Chondrocyte (in vitro differentiated cells): ENCODE measurements around the gene KLK3. TPM values are rescaled to one million over a fixed set of nuclear protein-coding genes. Genes with fewer than 3 reads are reported as not detected.

Experiments used
- DNase-seq: peaks from one replicate; pipeline ENCODE4 v3.0.0; 2021; ENCODE audit warnings: mixed read lengths, low spot score
- H3K27ac Mint-ChIP-seq: one replicate; pipeline ENCODE4 v1.8.0; 2021; ENCODE audit warnings: mild to moderate bottlenecking, moderate library complexity, mixed read lengths; ENCODE audit not compliant: unreplicated experiment
- H3K27me3 Mint-ChIP-seq: 2 replicates; pipeline ENCODE4 v1.8.0; 2021; ENCODE audit warnings: low read depth, mixed read lengths
- H3K36me3 Mint-ChIP-seq: 2 replicates; pipeline ENCODE4 v1.8.0; 2021; ENCODE audit warnings: low read depth, mixed read lengths
- H3K4me1 Mint-ChIP-seq: 2 replicates; pipeline ENCODE4 v1.8.0; 2021; ENCODE audit warnings: low read depth, mild to moderate bottlenecking, mixed read lengths
- H3K4me3 Mint-ChIP-seq: one replicate; pipeline ENCODE4 v1.8.0; 2021; ENCODE audit warnings: mild to moderate bottlenecking, moderate library complexity, mixed read lengths; ENCODE audit not compliant: unreplicated experiment
- H3K9me3 Mint-ChIP-seq: 2 replicates; pipeline ENCODE4 v1.8.0; 2021; ENCODE audit warnings: low read depth, mixed read lengths
- CTCF ChIP-seq: fragments of 200-600 bp; sonication (generic); IDR thresholded peaks from 2 replicates; pipeline ENCODE4 v1.5.0; 2021; ENCODE audit warnings: antibody characterized with exemption, mild to moderate bottlenecking, moderate library complexity
- total RNA-seq: library from RNA; stranded (reverse); gene quantifications from 3 replicates; pipeline ENCODE4 v1.2.1, GENCODE V29; 2021

KLK3 gene
- total RNA-seq, 1 donor from 2014 or later = not detected

GRCh38 chr19:50876456-50876855 is 21.7 kb downstream of the KLK3 start:
- Mint-ChIP-seq H3K4me1 (no peaks in the 10 kb centered on the region), H3K27me3 (peaks cover 17% of the 10 kb centered on the region), H3K9me3 (no peaks in the 10 kb centered on the region), H3K36me3 (no peaks in the 10 kb centered on the region), H3K4me3 (no peak overlapping the region), H3K27ac (no peak overlapping the region)
- no peak for TF ChIP-seq CTCF
- DNase-seq = no peak

- no peak for TF ChIP-seq CTCF
- DNase-seq = no peak
- Mint-ChIP-seq H3K4me1 (no peaks in the 10 kb centered on the region), H3K36me3 (no peaks in the 10 kb centered on the region), H3K27ac (no peak overlapping the region), H3K27me3 (peaks cover 16% of the 10 kb centered on the region), H3K4me3 (no peak overlapping the region), H3K9me3 (no peaks in the 10 kb centered on the region)
Observed at GRCh38 chr19:50877338-50877737, 22.6 kb downstream of the KLK3 start.

GRCh38 chr19:50878851-50879250 is 24.1 kb downstream of the KLK3 start:
- H3K4me1 Mint-ChIP-seq = no peaks in the 10 kb centered on the region
- H3K27ac Mint-ChIP-seq = no peak overlapping the region
- H3K9me3 Mint-ChIP-seq = no peaks in the 10 kb centered on the region
- no peak for DNase-seq
- TF ChIP-seq CTCF = no peak
- peaks cover 13% of the 10 kb centered on the region for H3K27me3 Mint-ChIP-seq
- no peak overlapping the region for H3K4me3 Mint-ChIP-seq
- H3K36me3 Mint-ChIP-seq = no peaks in the 10 kb centered on the region

GRCh38 chr19:50880241-50880640 is 25.5 kb downstream of the KLK3 start:
- Mint-ChIP-seq H3K4me3 (no peak overlapping the region), H3K27ac (no peak overlapping the region), H3K4me1 (no peaks in the 10 kb centered on the region), H3K9me3 (no peaks in the 10 kb centered on the region), H3K36me3 (no peaks in the 10 kb centered on the region), H3K27me3 (peaks cover 15% of the 10 kb centered on the region)
- no peak for TF ChIP-seq CTCF
- DNase-seq = no peak

GRCh38 chr19:50882188-50882587 is 27.5 kb downstream of the KLK3 start:
- peaks cover 15% of the 10 kb centered on the region for H3K27me3 Mint-ChIP-seq
- no peak for DNase-seq
- TF ChIP-seq CTCF = no peak
- no peaks in the 10 kb centered on the region for H3K4me1 Mint-ChIP-seq
- no peak overlapping the region for H3K27ac Mint-ChIP-seq
- H3K4me3 Mint-ChIP-seq = no peak overlapping the region
- H3K9me3 Mint-ChIP-seq = no peaks in the 10 kb centered on the region
- H3K36me3 Mint-ChIP-seq = no peaks in the 10 kb centered on the region
